B cell (primary cell): ENCODE data around the gene MATR3.

Source experiments
- CTCF ChIP-seq: fragments of 200-600 bp; IDR thresholded peaks from one replicate; pipeline ENCODE4 v1.8.0; 2022; ENCODE audit warnings: antibody characterized with exemption, mild to moderate bottlenecking
- EZH2 ChIP-seq: IDR thresholded peaks from 2 replicates; pipeline ENCODE4 v1.6.1; 2012; ENCODE audit warnings: borderline replicate concordance, low read depth, mild to moderate bottlenecking, moderate library complexity, low read length; ENCODE audit not compliant: insufficient read depth, poor library complexity, severe bottlenecking

- no peak for TF ChIP-seq CTCF
- TF ChIP-seq EZH2: no peak
Observed at GRCh38 chr5:139275956-139276355, 17.6 kb upstream of the MATR3 start.
